ENCODE measurements around the gene EXOC3L4. TPM values are rescaled to one million over a fixed set of nuclear protein-coding genes. Genes with fewer than 3 reads are reported as not detected.

EXOC3L4 gene
- total and polyA plus RNA-seq, 2 donors (not counting 1 experiment from before 2014, with no cell fraction given): not detected

- H3K27ac ChIP-seq (ENCODE audit: low read length in 2 of 2): no peak overlapping the region
- H3K27ac Mint-ChIP-seq: no peak overlapping the region
Observed at GRCh38 chr14:103109535-103110441, 15.3 kb downstream of the EXOC3L4 start.

More at GRCh38 chr14:103109535-103110441, 15.3 kb downstream of the EXOC3L4 start:
- 77% methylated on average over 27 of the region's 32 CpGs for WGBS (ENCODE audit: insufficient coverage)
- POLR2A ChIA-PET: interaction anchor here (0.6 to 0.8 kb wide), 3 partner anchors 8 to 70 kb away, joined by 3 to 9 read pairs (median 4); no protein-coding TSS in a partner anchor
- CTCF ChIA-PET: interaction anchor here (1.2 kb wide), 1 partner anchor 30 kb away, joined by 3 read pairs; no protein-coding TSS in a partner anchor
- intact Hi-C loops (cut with micrococcal nuclease): no loop called here
- Histone ChIP-seq H3K4me1 (ENCODE audit: control insufficient read depth in 2 of 2, insufficient read depth in 2 of 2, low read length in 2 of 2) (peaks cover 16 to 24% of the 10 kb centered on the region in 2 donors), H3K4me2 (replicated peaks; ENCODE audit: low read depth, low read length, poor library complexity, severe bottlenecking) (no peak overlapping the region), H2AFZ (ENCODE audit: insufficient read depth, low read depth, low read length, poor library complexity, severe bottlenecking) (no peak overlapping the region), H3K36me3 (replicated peaks in 1 of 2; ENCODE audit: control extremely low read depth in 1 of 2, control insufficient read depth in 1 of 2, extremely low read depth in 1 of 2, insufficient read depth in 2 of 2, low read length in 1 of 2) (no peaks in the 10 kb centered on the region), H3K27me3 (replicated peaks in 1 of 4; ENCODE audit: control extremely low read depth in 1 of 4, control insufficient read depth in 3 of 4, insufficient read depth in 4 of 4, low read length in 3 of 4) (peaks cover 0 to 16% (median 4%) of the 10 kb centered on the region in 4 experiments), H3K9me3 (ENCODE audit: control extremely low read depth in 1 of 3, control insufficient read depth in 2 of 3, insufficient read depth in 1 of 3, low read length in 2 of 3) (peaks cover 0 to 4% (median 0%) of the 10 kb centered on the region in 3 donors), H3K4me3 (ENCODE audit: control extremely low read depth in 1 of 5, extremely low read depth in 1 of 5, insufficient read depth in 1 of 5, low read depth in 2 of 5, low read length in 4 of 5) (no peak overlapping the region), H3K9ac (ENCODE audit: low read length) (no peak overlapping the region), H4K20me1 (ENCODE audit: control insufficient read depth, insufficient read depth, low read length, poor library complexity, severe bottlenecking) (no peaks in the 10 kb centered on the region), H3K79me2 (ENCODE audit: control insufficient read depth, insufficient read depth, low read length) (no peaks in the 10 kb centered on the region)
- Mint-ChIP-seq H3K4me1 (peaks cover 28% of the 10 kb centered on the region), H3K9me3 (ENCODE audit: insufficient read depth) (no peaks in the 10 kb centered on the region), H3K4me3 (no peak overlapping the region), H3K27me3 (peaks cover 14% of the 10 kb centered on the region)
- DNase-seq: no peak
- no peak for TF ChIP-seq EZH2 (IDR thresholded peaks at IDR 0.05; ENCODE audit: borderline replicate concordance, insufficient read depth, low read depth, low read length, poor library complexity, severe bottlenecking)
- TF ChIP-seq CTCF (IDR thresholded peaks at IDR 0.05): no peak
- no peak for ATAC-seq (ENCODE audit: low read depth)

Data from B cell (primary cell).